DOHH2 (cell line): ENCODE measurements around the gene PPM1M.

Experiments used
- H3F3A ChIP-seq: fragments of 200-600 bp; sonication (generic), shearing (Covaris generic); 2 replicates; pipeline ENCODE4 v1.6.0; 2016; ENCODE audit warnings: antibody characterized with exemption, mild to moderate bottlenecking; ENCODE audit not compliant: control insufficient read depth, insufficient read depth
- H3K27ac ChIP-seq: fragments of 200-600 bp; sonication (generic); 2 replicates; pipeline ENCODE4 v1.5.1; 2014; ENCODE audit warnings: low read depth, mild to moderate bottlenecking, low read length, moderate library complexity
- H3K27me3 ChIP-seq: fragments of 200-600 bp; sonication (generic); 2 replicates; pipeline ENCODE4 v1.6.1; 2014; ENCODE audit warnings: mild to moderate bottlenecking, low read length, mixed read lengths; ENCODE audit not compliant: control insufficient read depth
- H3K36me3 ChIP-seq: fragments of 200-600 bp; sonication (generic); 2 replicates; pipeline ENCODE4 v1.6.1; 2014; ENCODE audit warnings: mild to moderate bottlenecking, low read length, moderate library complexity, mixed read lengths; ENCODE audit not compliant: control insufficient read depth
- H3K4me1 ChIP-seq: fragments of 200-600 bp; sonication (generic); 2 replicates; pipeline ENCODE4 v1.6.1; 2014; ENCODE audit warnings: mild to moderate bottlenecking, low read length, mixed read lengths; ENCODE audit not compliant: control insufficient read depth
- H3K4me2 ChIP-seq: fragments of 200-600 bp; sonication (generic); 2 replicates; pipeline ENCODE4 v1.6.0; 2014; ENCODE audit warnings: mild to moderate bottlenecking, low read length, moderate library complexity
- H3K4me3 ChIP-seq: fragments of 200-600 bp; sonication (generic); 2 replicates; pipeline ENCODE4 v1.5.1; 2014; ENCODE audit warnings: mild to moderate bottlenecking, low read length, mixed read lengths
- H3K79me2 ChIP-seq: fragments of 200-600 bp; sonication (generic); 2 replicates; pipeline ENCODE4 v1.6.1; 2014; ENCODE audit warnings: mild to moderate bottlenecking, low read length, mixed read lengths; ENCODE audit not compliant: control insufficient read depth
- H3K9me2 ChIP-seq: fragments of 200-600 bp; sonication (generic); replicated peaks from 2 replicates; pipeline ENCODE4 v1.6.1; 2014; ENCODE audit warnings: mild to moderate bottlenecking, low read length, mixed read lengths; ENCODE audit not compliant: control insufficient read depth
- H3K9me3 ChIP-seq: fragments of 200-600 bp; sonication (generic); 2 replicates; pipeline ENCODE4 v1.6.1; 2014; ENCODE audit warnings: antibody characterized with exemption, low read length, mixed read lengths; ENCODE audit not compliant: control insufficient read depth, insufficient read depth
- H4K20me1 ChIP-seq: fragments of 200-600 bp; sonication (generic); 2 replicates; pipeline ENCODE4 v1.6.0; 2014; ENCODE audit warnings: low read depth, mild to moderate bottlenecking, antibody characterized with exemption, low read length, moderate library complexity; ENCODE audit not compliant: control insufficient read depth, insufficient read depth
- EZH2phosphoT487 ChIP-seq: fragments of 200-600 bp; sonication (generic); IDR thresholded peaks from 2 replicates; pipeline ENCODE4 v1.6.1; 2017; ENCODE audit warnings: borderline replicate concordance, mild to moderate bottlenecking, antibody characterized with exemption, low read length, moderate library complexity, mixed read lengths
- TF ChIP-seq, protein P1 (sequence below): fragments of 200-600 bp; sonication (generic); IDR thresholded peaks from one replicate; pipeline ENCODE4 v1.5.1; 2014; ENCODE audit warnings: antibody characterized with exemption, mild to moderate bottlenecking, low read depth, low read length; ENCODE audit not compliant: poor library complexity, severe bottlenecking

The PPM1M gene

GRCh38 chr3:52228751-52229291 is 16.7 kb upstream of the PPM1M start:
- Histone ChIP-seq H3K36me3 (peaks cover 58% of the 10 kb centered on the region), H3K4me3 (no peak overlapping the region), H3K79me2 (peaks cover 16% of the 10 kb centered on the region), H4K20me1 (peaks cover 4% of the 10 kb centered on the region; the same call in 1 of the 2 replicates), H3K27me3 (no peaks in the 10 kb centered on the region), H3K4me1 (peaks cover 41% of the 10 kb centered on the region), H3F3A (peaks cover 16% of the 10 kb centered on the region), H3K9me2 (no peaks in the 10 kb centered on the region), H3K27ac (no peak overlapping the region), H3K4me2 (no peak overlapping the region), H3K9me3 (no peaks in the 10 kb centered on the region)
- TF ChIP-seq, protein P1, sequence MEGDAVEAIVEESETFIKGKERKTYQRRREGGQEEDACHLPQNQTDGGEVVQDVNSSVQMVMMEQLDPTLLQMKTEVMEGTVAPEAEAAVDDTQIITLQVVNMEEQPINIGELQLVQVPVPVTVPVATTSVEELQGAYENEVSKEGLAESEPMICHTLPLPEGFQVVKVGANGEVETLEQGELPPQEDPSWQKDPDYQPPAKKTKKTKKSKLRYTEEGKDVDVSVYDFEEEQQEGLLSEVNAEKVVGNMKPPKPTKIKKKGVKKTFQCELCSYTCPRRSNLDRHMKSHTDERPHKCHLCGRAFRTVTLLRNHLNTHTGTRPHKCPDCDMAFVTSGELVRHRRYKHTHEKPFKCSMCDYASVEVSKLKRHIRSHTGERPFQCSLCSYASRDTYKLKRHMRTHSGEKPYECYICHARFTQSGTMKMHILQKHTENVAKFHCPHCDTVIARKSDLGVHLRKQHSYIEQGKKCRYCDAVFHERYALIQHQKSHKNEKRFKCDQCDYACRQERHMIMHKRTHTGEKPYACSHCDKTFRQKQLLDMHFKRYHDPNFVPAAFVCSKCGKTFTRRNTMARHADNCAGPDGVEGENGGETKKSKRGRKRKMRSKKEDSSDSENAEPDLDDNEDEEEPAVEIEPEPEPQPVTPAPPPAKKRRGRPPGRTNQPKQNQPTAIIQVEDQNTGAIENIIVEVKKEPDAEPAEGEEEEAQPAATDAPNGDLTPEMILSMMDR: no peak
- TF ChIP-seq EZH2phosphoT487: no peak

GRCh38 chr3:52229656-52230055 is 15.9 kb upstream of the PPM1M start:
- no peak for TF ChIP-seq EZH2phosphoT487
- TF ChIP-seq, protein P1: no peak
- H3K9me2 ChIP-seq: no peaks in the 10 kb centered on the region
- H3K4me3 ChIP-seq: no peak overlapping the region
- H4K20me1 ChIP-seq: no peaks in the 10 kb centered on the region
- peaks cover 33% of the 10 kb centered on the region for H3K4me1 ChIP-seq
- H3F3A ChIP-seq: peaks cover 16% of the 10 kb centered on the region
- no peaks in the 10 kb centered on the region for H3K9me3 ChIP-seq
- H3K27me3 ChIP-seq: no peaks in the 10 kb centered on the region
- peaks cover 8% of the 10 kb centered on the region for H3K79me2 ChIP-seq
- peaks cover 57% of the 10 kb centered on the region for H3K36me3 ChIP-seq
- no peak overlapping the region for H3K27ac ChIP-seq
- no peak overlapping the region for H3K4me2 ChIP-seq

DNA sequence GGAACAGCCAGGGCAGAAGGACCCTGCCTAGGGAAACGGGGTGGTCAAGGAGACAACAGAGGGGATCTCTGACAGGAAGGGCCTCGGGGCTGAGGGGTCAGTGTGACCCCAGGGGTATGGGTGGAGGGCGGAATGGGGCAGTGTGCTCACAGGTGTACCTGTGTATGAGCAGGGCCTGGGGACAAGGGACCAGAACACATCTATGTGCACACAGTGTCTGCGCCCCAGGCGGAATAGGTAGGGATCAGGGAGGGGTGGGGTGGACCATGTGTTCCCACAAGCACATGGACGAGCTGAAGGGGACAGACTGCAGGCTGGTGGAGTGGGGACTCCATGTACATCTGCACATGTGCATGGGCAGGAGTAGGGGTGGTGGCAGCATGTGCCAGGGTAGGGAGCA is 15.1 kb upstream of the PPM1M start:
- no peak overlapping the region for H3K27ac ChIP-seq

More for the DNA sequence above, 15.1 kb upstream of the PPM1M start:
- Histone ChIP-seq H3K4me2 (no peak overlapping the region), H3K27me3 (no peaks in the 10 kb centered on the region), H3K4me1 (peaks cover 30% of the 10 kb centered on the region), H3K9me3 (no peaks in the 10 kb centered on the region), H3K9me2 (no peaks in the 10 kb centered on the region), H4K20me1 (no peaks in the 10 kb centered on the region), H3K79me2 (peaks cover 1% of the 10 kb centered on the region), H3K4me3 (no peak overlapping the region), H3K36me3 (peaks cover 56% of the 10 kb centered on the region), H3F3A (peaks cover 16% of the 10 kb centered on the region)
- no peak for TF ChIP-seq EZH2phosphoT487
- TF ChIP-seq, protein P1: no peak
